Stimulated activated CD4-positive, alpha-beta T cell treated with anti-CD3 and anti-CD28 coated beads, Interleukin-4, amount 100 ng/mL, for 4 hours (primary cell): Measurements from ENCODE around the gene APBA1.
"Not testable (repeated sequence)": the region's sequence is repeated elsewhere in the genome, so short reads cannot be mapped to it uniquely, and the experiment has no call there.

ENCODE experiments used
- DNase-seq, 2 experiments: peaks; one replicate each; pipeline ENCODE4 v3.0.0-alpha.2; 2020

APBA1 gene

GRCh38 chr9:69603656-69604055 is 68.5 kb downstream of the APBA1 start:
- DNase-seq, result no peak

- DNase-seq, result no peak
These were observed 69.4 kb downstream of the APBA1 start for GRCh38 chr9:69602773-69603172.

GRCh38 chr9:69601698-69602097 is 70.5 kb downstream of the APBA1 start:
- no peak for DNase-seq

- no peak for DNase-seq
These were observed 71.7 kb downstream of the APBA1 start for GRCh38 chr9:69600314-69601047.

GRCh38 chr9:69599232-69599971 is 72.8 kb downstream of the APBA1 start:
- no peak for DNase-seq

GRCh38 chr9:69596906-69597305 is 75.3 kb downstream of the APBA1 start:
- not testable (repeated sequence) for DNase-seq

- DNase-seq, result no peak
These were observed 78.0 kb downstream of the APBA1 start for GRCh38 chr9:69594180-69594579.

- no peak for DNase-seq
These were observed 78.4 kb downstream of the APBA1 start for GRCh38 chr9:69593756-69594155.

GRCh38 chr9:69593301-69593700 is 78.9 kb downstream of the APBA1 start:
- DNase-seq, result no peak

GRCh38 chr9:69590266-69590665 is 81.9 kb downstream of the APBA1 start:
- no peak for DNase-seq

GRCh38 chr9:69589156-69589555 is 83.0 kb downstream of the APBA1 start:
- DNase-seq, result no peak

GRCh38 chr9:69585571-69585970 is 86.6 kb downstream of the APBA1 start:
- DNase-seq, result no peak

GRCh38 chr9:69584759-69585158 is 87.4 kb downstream of the APBA1 start:
- no peak for DNase-seq

GRCh38 chr9:69583645-69584234 is 88.4 kb downstream of the APBA1 start:
- DNase-seq, result no peak

GRCh38 chr9:69582544-69583297 is 89.5 kb downstream of the APBA1 start:
- no peak for DNase-seq

GRCh38 chr9:69582018-69582417 is 90.2 kb downstream of the APBA1 start:
- no peak for DNase-seq

- DNase-seq, result no peak
These were observed 91.5 kb downstream of the APBA1 start for GRCh38 chr9:69580582-69581214.

GRCh38 chr9:69579760-69580581 is 92.2 kb downstream of the APBA1 start:
- DNase-seq, result no peak

- DNase-seq, result no peak
These were observed 93.0 kb downstream of the APBA1 start for GRCh38 chr9:69579032-69579758.

- DNase-seq, result no peak
These were observed 94.1 kb downstream of the APBA1 start for GRCh38 chr9:69578026-69578425.

- DNase-seq, result no peak
These were observed 95.0 kb downstream of the APBA1 start for GRCh38 chr9:69577123-69577522.
